Stimulated activated CD4-positive, alpha-beta T cell treated with anti-CD3 and anti-CD28 coated beads, Interleukin-15, amount 100 ng/mL, for 24 hours (primary cell): ENCODE results near the gene ZBTB20.

Experiments used
- DNase-seq: peaks from one replicate; pipeline ENCODE4 v3.0.0-alpha.2; 2020

ZBTB20 gene

DNA sequence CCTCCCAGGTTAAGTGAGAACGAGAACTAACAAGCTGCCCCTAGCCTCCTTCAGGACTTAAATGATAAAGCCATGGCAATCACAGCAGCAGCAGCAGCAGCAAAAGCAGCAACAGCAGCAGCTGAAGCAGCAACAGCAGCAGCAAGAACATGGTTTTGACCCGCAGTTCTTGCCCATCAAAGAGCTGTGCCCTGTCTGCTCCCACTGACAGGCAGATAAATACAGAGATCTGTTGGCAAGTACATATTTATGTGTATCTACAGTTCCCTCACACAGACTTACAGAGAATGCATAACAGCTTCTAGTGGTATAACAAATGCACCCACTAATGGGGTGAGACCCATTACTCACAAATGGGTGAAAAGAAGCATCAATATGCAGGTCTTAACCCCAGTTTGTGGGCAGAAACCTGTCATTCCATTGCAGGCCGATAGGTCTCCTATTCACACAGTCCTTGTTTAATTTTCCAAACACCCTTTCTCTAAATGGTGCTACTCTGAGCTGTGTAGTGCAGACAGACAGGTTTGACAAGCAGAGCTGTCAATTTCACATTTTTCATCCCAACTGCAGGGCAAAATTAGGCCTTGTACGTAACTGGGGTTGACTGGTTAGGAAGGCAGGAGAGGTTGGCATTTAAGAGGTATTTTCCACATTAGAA, 537.0 kb downstream of the ZBTB20 start:
- no peak for DNase-seq

DNA sequence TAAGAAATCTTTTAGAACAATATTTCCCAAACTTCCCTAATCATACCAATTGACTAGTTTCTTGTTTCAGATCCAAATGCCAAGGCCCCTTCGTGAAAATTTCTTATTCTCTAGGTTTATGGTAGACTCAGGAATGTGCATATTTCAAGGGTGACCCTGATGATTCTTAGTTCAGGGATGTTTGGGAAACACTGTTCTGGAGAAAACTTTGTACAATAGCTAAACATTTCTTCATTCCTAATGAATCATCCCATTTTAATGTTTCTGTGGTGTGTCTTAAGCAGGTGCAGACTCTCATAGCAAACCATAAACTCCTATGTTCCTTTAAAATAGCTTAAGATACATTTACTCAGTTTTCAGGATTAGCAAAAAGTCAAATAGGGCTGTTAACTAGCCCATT, 538.8 kb downstream of the ZBTB20 start:
- no peak for DNase-seq

- DNase-seq = no peak
Measured at GRCh38 chr3:114606336-114606735, 540.8 kb downstream of the ZBTB20 start.

DNA sequence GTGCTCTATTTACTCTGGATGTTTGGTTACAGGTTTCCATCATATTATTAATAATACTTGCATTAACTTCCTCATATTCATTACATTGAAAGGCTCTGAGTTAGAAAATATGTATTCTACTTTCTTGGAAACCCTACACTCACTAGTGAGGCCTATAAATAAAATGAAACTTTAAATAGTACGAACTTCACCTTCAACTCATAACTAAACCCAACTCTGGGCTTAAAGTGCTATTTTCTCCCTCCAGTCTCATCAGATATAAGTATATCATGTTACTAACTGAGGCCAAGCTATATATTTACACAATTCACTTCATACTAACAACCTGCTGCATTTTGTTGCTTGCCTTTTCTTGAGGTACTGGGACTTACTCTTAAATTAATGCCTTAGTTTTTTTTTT, 546.5 kb downstream of the ZBTB20 start:
- no peak for DNase-seq

- DNase-seq = no peak
Measured at GRCh38 chr3:114597871-114598270, 549.2 kb downstream of the ZBTB20 start.

- no peak for DNase-seq
Measured at GRCh38 chr3:114597012-114597411, 550.1 kb downstream of the ZBTB20 start.

DNA sequence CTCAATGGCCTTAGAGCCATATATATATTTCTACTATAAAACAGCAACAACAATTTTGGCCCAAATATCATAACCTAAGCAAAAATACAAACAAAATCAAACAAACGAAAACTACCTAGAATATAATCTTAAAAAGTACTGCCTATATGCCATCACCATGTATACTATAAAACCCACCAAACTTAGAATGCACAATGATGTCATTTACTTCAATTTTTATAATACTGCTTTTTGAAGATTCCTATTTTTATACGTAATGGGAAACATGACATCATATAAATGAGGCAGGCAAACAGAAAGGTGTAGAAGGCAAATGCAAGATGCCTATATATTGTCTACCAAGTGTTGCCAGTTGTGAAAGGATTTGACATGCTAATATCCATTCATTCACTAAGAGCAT, 550.9 kb downstream of the ZBTB20 start:
- DNase-seq = no peak

DNA sequence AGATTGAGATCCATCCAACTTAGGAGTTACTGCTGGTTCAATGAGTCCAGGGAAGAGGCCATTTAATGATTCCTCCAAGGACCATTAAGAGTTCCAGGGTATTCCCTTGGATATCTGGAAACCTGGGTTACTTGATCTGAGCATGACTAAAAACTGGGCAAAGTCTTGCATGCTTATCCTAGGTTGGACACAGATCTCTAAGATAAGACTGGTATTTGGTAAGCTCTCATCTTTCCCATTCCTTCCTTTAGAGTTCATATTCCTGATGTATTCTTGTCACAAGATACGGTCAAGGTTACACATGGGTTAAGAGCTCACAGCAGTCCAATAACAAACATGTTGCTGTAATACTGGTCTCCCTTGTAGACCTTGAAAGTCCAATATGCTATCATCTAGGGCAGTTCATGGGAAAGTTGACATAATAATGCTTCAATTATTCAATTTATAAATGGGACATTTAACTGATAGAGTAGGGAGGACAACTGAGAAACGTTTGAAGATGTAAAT, 551.5 kb downstream of the ZBTB20 start:
- DNase-seq = no peak

DNA sequence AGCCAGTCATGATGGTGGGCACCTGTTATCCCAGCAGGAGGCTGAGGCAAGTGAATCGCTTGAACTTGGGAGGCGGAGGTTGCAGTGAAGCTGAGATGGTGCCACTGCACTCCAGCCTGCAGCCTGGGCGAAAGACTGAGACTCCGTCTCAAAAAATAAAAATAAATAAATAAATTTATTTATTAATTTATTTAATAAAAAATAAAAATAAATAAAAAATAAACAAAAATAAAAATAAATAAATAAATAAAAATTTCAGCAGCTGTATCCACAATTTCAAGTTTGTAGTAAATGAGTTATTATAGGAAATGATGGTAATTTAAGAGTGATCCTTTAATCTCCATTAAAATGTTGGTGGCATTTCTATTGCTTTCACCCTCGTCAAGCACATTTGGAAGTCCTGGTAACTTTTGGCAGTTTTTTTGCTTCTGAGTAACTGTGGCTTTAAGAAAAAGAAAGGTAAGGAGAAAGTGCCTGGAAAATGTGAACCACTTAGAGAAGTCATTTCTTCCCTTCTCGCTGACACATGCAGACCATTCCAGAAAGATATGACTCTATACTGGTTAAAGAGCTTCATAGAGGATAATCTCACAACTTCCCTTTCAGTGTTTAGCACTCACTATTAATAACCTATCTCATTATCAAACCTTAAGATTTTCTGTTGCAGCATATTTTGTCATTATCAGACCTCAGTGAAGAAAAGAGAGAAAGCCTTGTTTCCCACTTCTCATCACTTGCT, 556.6 kb downstream of the ZBTB20 start:
- DNase-seq = no peak

DNA sequence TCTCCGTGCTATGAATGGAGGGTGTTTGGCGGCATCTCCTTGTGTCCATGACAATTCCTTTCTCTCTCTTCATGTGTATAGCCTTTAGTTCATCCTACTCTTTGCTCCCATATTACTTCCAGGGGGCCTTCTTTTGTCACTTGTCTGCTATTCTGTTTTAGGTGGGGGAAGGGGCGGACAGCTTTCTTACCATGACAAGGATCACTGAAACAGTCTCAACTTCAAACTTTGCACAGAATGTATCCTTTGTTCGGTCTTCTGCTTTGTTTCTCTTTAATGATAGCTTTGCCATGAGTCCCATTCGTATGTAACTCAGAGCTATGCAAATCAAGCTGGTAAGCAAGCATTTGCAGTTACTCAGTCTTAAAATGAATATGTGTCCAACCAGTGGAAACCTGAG, 559.1 kb downstream of the ZBTB20 start:
- DNase-seq = no peak

DNA sequence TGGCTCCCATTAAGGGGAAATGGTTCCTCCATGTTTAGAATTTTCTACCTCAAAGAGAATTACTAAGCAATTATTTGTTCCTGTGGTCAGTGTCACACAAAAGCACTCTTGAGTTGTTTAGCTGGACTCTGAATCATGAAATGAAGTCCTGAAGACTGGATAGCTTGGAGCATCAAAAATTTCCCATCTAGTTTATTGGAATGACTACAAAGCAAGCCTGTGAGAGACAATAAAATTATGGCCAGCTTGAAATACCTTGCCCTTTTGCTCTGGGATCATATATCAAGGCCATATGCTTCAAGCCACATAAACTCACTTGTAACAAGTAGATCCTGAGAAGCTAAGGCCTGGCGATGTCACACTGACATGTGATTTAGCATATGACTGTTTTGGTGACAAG, 561.0 kb downstream of the ZBTB20 start:
- no peak for DNase-seq

DNA sequence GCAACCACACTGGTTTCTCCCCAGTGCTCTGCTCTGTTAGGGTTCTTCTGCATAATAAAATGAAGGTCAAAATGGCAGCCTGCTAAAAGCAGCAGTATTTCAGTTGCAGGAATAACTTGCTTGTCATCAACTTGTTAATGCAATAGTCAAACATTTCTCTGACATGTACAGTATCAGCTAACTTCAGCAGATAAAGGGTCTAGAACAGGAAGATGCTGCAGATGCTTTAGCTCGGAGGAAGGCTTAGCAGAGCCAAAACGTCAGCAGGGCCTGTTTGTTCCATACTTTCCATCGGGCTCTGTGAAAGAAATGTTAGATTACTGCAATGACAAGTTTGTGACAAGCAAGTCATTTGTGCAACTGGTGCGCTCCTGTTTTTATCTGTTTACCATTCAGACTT, 561.4 kb downstream of the ZBTB20 start:
- no peak for DNase-seq

DNA sequence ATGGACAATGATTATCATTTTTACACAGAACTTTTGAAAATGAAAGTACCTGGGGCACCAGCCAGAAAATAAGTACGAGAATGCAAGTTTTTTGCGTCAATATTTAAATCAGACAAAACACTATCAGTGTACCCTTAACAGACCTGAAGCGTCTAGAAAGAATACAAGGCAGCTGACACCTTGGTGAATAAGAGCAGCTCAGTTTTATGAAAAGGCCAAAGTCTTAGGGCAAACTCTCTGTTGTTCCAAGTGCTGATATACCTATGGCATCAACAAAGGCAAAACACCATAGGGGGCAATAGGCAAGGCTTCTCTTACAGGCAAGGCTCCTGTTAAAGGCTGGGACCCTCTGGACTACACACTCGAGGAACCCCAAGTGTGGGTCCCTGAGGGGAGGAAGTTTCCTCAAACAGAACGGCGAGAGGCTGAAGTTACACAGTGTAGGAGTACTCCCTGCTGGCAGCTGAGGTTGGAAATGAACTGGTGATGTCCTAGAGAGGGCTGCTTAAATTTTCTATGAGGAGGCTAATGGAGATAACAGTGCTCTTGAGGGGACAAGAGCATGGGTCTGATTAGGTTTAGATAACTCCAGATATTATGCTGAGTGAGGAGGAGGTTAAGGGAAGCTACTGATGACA, 562.2 kb downstream of the ZBTB20 start:
- DNase-seq = no peak

DNA sequence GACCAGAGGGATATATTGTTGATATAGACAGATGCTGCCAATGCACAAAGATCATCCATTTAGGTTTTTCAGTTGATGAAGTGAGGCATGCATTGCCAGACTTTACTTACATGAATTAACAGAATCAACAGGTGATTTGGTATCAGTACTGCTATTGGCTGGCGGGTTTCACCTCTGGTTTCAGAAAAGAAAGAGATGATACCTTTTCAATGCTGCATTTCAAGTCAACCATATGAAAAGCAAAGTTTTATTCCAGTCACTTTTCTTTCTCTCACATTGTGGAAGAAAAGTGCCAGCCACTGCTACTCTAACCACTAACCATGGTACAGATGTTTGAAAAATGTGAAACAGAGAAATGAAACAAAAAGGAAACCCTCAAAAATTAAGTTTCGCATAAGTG, 564.2 kb downstream of the ZBTB20 start:
- DNase-seq = peak; percentile 19

DNA sequence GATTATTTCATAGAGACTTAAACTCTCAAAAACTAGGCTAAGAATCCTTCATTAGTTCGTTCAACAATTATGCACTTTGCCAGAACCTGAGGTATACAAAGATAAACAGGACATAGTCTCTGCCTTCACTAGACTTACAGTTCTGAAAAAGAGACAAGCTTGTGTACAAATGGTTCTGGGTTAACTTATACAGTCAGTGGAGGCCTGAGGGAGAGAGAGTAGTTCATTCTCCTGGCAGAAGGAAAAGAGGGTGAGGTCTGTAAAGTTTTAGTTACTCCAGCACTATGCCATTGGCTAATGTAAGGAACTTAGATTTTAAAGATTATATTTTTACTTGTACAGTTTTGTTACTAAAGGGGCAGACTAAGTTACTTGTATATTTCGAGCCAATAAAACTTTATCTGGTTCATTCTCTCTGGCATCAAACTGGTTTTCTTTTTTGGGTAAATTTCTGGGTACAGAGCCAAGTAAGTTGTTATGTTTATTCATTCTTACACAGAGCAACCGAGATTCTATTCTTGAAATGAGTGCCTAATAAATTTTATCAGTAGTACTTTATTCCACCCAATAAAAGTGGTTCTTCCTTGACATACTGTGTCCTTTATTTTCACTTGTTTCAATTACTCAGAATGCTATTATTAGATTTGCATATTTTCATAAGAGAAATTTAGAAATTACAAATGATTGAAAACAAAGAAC, 574.6 kb downstream of the ZBTB20 start:
- no peak for DNase-seq

GRCh38 chr3:114571363-114571762, 575.7 kb downstream of the ZBTB20 start:
- DNase-seq = no peak

- no peak for DNase-seq
Measured at GRCh38 chr3:114569186-114569585, 577.9 kb downstream of the ZBTB20 start.

DNA sequence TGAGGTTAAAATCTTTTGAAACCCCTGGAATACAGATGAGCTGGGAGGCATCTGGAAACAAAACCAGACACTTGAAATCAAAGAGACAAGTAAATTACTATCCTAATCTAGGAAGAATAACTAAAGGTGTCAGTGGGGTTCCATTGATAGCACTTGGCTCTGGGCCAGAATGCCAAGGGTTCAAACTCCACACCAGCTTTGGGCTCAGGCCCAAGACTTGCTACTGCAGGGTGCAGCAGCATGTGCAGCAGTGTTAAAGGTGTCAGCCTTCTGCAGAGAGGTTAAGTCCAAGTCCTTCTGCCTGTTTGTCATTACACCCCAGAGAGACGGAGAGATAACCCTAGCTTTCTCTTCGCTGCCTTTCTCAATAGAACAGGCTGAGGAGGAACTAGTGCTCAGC, 579.3 kb downstream of the ZBTB20 start:
- no peak for DNase-seq

DNA sequence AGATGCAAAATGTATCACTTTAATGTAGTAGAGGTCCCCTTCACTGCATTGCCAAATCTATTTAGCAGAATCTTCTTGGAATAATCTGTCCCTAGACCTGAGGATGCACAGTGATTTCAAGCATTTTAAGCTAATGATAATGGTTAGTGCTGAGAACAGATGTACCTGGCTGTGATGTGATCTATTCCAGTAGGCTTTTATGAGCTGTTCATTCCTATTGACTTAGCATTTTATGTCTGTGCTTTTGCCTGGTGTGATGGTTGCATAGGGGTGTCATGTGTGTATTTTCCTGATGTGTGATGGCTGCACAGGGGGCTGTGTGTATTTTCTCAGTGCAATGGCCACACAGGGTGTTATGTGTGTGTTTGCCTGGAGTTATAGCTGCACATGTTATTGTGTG, 580.3 kb downstream of the ZBTB20 start:
- DNase-seq = no peak

DNA sequence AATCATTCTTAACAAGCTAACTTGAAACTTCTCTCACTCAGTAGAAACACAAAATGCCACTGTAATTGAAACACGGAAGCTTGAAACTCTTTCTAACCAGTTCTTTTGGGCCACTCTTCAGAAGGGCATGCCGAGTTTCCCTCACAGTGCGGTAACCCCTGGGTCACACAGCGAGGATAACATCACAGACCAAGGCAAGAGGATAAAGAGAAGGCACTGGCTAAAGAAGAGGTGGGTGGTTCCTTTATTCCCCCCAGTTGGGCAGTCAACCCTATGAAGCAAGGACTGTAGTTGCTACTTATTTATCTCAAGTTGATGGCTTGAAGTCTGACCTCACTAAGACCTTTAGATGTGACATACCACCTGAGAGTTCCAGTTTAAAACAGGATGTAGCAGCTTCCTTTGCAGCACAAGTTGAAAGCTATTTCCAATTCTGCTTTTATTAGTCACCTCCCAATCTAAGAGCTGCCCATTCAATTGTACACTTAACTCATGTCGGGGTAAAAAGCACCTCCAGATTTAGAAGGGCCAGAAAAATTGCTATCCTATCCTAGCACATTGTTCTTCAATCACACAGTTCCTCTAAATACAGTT, 580.8 kb downstream of the ZBTB20 start:
- no peak for DNase-seq

DNA sequence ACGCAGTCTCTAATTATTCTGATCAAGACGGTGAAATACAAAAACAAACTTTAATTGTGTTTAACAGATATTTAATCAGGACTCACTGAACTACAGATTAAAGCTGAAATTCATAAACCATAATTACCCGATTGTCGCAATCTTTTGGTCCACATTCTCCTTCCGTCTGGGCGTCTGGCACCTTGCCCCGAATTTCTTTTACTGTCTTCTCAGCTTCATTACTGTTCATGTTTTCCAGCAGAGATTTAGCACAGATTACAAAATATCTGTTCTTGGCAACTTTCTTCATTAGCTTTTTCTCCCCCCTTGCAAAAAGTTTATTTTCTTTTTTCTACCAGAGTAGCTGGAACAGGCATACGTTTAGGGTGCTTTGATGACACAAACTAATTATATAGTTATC, 581.9 kb downstream of the ZBTB20 start:
- no peak for DNase-seq

DNA sequence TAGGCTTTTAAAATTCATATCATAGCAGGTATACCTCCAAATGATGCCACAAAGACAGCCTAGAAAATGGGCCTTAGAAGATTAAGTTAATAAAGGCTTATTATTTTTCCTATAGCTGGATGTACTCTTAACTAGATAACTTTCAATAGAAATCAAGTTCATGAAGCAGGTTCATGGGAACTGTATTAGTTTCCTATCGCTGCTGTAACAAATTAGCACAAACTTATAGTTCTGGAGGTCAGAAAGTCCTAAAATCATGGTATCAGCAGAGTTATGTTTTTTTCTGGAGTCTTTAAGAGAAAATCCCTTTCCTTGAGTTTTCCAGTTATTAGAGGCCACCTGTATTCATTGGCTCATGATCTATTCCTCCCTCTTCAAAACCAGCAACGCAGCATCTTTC, 583.4 kb downstream of the ZBTB20 start:
- no peak for DNase-seq

GRCh38 chr3:114562557-114562956, 584.5 kb downstream of the ZBTB20 start:
- no peak for DNase-seq
